Measurements from ENCODE around the gene KCNJ6.

DNA sequence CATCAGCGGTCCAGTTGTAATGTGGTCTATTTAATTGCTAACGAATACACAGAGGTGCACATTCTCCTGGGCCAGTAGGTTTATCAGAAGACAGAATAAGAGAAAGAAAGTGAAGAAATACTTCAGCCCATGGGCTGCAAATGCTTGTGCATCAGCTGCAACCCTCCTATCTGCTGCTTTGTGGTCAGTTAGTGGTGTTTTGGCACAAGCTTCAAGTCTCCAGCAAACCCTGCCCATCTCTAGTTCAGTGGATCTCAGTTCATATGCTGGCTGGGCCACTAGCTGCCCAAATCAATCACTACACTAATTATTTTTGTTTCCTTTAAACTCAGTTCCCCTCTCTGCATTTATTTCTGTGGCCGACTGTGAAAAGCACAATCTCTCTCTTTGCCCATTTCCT lies 124.2 kb downstream of the KCNJ6 start:
- TF ChIP-seq POLR2AphosphoS5 (IDR thresholded peaks at IDR 0.05; ENCODE audit: control insufficient read depth, insufficient read depth, low read depth, low read length) (no peak), CTCF (IDR thresholded peaks at IDR 0.05 in 2 of 3, conservative IDR thresholded peaks at IDR 0.05 in 1 of 3; ENCODE audit: insufficient read depth in 2 of 3, low read depth in 1 of 3, low read length in 3 of 3) (no peak), ZNF766 (CRISPR knock-in tag; conservative IDR thresholded peaks at IDR 0.05) (no peak), CBX2 (IDR thresholded peaks at IDR 0.05; ENCODE audit: insufficient read depth, low read length, poor library complexity, severe bottlenecking) (no peak)
- TF ChIP-seq, protein P1, sequence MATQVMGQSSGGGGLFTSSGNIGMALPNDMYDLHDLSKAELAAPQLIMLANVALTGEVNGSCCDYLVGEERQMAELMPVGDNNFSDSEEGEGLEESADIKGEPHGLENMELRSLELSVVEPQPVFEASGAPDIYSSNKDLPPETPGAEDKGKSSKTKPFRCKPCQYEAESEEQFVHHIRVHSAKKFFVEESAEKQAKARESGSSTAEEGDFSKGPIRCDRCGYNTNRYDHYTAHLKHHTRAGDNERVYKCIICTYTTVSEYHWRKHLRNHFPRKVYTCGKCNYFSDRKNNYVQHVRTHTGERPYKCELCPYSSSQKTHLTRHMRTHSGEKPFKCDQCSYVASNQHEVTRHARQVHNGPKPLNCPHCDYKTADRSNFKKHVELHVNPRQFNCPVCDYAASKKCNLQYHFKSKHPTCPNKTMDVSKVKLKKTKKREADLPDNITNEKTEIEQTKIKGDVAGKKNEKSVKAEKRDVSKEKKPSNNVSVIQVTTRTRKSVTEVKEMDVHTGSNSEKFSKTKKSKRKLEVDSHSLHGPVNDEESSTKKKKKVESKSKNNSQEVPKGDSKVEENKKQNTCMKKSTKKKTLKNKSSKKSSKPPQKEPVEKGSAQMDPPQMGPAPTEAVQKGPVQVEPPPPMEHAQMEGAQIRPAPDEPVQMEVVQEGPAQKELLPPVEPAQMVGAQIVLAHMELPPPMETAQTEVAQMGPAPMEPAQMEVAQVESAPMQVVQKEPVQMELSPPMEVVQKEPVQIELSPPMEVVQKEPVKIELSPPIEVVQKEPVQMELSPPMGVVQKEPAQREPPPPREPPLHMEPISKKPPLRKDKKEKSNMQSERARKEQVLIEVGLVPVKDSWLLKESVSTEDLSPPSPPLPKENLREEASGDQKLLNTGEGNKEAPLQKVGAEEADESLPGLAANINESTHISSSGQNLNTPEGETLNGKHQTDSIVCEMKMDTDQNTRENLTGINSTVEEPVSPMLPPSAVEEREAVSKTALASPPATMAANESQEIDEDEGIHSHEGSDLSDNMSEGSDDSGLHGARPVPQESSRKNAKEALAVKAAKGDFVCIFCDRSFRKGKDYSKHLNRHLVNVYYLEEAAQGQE (IDR thresholded peaks at IDR 0.05; ENCODE audit: borderline replicate concordance) = no peak
- TF ChIP-seq, protein P1 (CRISPR knock-in tag; IDR thresholded peaks at IDR 0.05; ENCODE audit: low read depth) = no peak

All from K562 (cell line).